GM21576 (cell line): Measurements from ENCODE around the gene P3H2.
A peak's percentile ranks its signal among the peaks of the same experiment; 100 is the strongest.
"Not testable (repeated sequence)": the region's sequence is repeated elsewhere in the genome, so short reads cannot be mapped to it uniquely, and the experiment has no call there.

Source experiments
- ATAC-seq: cut with Tn5 transposase; IDR thresholded peaks from one replicate; pipeline ENCODE4 v1.9.1; 2021; ENCODE audit warnings: mild to moderate bottlenecking, moderate library complexity; ENCODE audit not compliant: unreplicated experiment

Gene P3H2

DNA sequence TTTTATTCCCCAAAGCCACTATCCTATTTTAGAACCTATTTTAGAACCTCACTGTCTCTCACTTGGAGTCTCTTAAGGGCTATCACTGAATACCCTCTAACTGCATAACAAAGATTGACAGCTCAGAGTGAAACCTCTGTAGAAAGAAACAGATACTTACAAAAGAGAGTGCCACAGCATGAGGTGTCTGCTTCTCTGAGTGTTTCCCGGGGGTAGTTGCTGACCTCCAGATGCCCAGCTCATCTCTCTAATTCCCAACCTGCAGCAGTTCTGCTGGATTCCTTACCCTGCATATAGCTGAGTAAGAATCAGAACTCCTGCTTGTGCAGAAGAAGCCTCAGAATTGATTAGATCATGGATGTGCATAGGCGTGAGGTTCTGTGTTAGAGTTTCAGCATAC lies 34.5 kb downstream of the P3H2 start:
- peak; percentile 63 for ATAC-seq

DNA sequence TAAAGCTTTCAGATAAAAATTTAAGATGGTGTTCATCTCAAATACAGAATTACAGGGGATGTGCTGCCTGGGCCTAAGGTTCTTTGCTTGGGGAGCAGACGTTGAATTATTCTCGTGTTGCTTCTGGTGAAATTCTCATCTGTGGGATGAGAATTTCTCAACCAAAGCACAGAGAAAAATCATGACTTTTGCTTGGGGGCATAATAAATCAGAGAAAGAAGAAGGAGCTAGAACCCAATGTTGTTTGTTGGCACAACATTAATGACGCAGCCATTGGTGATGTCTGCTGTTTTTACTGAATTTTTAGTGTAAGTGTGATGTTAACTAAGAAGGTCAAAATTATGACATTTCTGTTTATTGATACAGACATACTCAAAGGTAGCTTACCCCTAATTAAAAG lies 35.7 kb downstream of the P3H2 start:
- no peak for ATAC-seq

DNA sequence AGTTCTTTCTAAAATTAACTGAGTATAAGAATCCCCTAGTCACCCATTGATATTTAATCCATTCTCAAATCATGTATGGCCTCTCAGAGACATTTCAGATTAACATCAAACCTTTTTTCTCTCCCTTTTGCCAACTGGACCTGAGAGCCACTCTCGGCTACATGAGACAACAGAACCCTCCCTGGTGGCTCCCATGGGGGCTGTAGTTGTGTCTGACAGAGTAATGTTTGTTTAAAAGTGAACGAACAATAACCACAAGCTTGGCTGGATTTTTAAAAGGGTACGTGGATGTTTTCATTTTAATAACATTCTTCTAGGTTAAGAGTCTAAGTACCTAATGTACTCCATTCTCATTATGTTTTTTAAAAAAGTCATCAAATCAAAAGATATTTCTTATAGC lies 37.1 kb downstream of the P3H2 start:
- ATAC-seq: no peak

DNA sequence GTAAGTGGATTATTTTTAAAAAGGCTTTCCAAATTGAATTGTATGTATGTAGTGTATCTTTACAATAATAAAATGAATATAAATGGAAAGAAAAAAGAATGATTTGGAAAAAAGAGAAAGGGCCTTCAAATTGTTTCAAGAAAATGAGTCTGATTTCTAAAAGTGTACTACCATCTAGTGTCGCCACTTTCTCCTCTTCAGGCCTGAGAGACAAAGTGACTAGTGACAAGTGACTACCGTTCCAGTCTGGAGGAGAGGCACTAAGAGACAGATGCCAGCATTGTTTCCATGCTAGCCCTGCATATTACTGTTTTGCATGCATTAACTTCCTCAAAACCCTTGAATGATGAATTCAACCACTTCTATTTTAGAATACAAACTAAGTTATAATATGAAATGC lies 39.3 kb downstream of the P3H2 start:
- ATAC-seq: no peak

DNA sequence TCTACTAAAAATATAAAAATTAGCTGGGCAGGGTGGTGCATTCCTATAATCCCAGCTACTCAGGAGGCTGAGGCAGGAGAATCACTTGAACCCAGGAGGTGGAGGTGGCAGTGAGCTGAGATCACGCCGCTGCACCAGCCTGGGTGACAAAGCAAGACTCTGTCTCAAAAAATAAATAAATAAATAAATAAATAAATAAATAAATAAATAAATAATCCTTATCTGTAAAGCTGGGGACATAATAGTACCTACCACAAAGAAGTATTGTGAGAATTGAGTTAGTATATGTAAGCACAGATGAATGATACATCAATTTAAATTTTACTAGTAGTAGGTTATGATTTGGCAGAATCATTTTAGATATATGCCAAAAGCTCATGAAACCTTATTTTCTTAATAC lies 41.5 kb downstream of the P3H2 start:
- not testable (repeated sequence) for ATAC-seq

DNA sequence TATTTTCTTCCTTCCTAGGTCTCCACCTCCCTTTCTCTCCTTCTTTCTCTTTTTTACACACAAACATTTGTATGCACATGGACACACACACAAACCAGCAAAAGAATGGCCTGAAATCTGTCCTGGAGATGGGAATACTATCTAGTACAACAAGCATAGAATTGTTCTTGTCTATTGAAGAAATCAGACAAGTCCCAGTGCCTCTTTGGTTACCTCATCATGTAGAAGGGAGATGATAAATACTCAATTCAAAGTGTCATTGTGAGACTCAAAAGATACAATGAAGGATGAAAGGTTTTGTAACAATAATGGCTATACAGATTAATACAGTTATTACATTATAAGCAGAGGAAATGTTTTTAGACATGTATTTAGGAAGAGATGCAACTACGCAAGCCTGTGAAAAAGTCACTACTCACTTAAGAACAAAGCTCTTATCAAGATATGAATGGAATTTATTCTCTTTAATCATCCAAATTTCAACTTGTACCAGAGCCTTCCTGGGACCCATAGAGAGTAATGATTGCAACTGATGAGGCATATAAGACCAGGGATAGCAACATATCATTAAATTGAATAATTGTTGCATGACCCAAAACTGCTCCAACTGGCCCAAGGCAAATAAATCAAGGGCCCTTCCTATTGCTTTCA lies 43.2 kb downstream of the P3H2 start:
- ATAC-seq: no peak

DNA sequence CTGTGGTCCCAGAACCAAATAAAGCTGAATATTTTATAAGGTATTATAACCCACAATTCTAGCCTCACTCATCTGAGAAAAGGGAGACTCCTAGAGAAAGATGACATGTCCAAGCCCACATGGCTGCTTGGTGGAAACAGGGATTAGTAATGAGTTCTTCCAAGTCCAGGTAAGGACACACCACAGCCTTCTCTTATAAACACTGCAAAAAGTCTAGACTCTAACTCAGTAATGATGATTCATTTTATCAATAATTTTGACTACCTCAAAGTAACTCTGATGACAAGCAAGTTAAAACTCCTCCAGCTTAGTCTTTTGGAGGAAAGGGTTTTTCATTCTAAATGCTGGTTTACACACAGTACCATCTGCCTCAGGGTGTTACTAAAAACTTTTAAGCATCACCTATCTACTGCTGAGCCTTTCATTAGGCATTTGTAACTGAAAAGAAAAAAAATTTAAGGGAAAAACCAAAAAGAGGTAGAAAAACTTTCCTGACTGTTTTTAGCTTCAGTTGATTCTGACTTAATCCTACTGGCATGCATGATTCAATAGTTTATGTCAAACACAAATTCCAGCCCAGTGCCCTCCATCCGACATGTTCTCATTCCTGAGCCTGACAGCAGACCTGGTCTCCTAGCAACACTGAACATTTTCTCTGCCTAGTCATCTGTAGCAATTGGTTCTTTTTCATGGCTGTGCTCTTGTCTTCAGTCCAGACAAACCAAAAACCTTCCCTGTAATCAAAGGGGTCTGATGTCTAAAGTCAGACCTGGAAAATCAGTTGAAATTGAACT lies 43.9 kb downstream of the P3H2 start:
- no peak for ATAC-seq

DNA sequence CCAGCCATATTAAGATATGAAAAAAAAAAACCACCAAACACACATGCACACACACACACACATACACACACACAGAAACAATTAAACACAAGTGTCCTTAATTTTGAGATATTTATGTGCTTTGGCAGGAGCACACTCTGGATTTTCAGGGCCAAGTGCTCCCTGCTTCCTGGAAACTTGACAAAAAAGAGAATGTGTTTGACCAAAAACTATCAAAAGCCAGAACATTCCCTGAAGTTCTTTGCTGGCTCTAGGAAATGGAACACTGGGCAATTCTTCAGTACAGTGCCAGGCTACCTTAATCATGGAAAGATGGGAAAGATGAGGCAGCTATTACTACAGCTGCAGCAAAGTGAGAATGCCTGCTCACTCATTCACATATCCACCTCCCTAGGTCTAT lies 44.6 kb downstream of the P3H2 start:
- ATAC-seq: no peak

DNA sequence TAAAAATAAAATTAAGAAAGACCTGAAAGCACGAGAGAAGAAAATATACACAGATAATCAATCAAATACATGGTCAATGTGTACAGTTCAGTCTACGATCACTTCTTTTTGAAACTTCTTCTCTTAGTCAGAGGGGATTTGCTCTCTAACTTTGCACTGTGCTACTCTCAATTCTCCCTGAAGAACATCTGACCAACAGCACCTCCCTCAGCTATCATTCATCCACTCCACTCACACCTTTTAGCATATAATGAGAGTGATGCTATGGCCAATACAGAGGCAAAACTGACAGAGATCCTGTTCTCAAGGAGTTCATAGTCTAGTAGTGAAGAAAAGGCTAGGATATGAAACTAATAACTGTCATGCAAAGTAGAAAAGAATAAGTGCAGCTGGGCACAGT lies 45.9 kb downstream of the P3H2 start:
- no peak for ATAC-seq

DNA sequence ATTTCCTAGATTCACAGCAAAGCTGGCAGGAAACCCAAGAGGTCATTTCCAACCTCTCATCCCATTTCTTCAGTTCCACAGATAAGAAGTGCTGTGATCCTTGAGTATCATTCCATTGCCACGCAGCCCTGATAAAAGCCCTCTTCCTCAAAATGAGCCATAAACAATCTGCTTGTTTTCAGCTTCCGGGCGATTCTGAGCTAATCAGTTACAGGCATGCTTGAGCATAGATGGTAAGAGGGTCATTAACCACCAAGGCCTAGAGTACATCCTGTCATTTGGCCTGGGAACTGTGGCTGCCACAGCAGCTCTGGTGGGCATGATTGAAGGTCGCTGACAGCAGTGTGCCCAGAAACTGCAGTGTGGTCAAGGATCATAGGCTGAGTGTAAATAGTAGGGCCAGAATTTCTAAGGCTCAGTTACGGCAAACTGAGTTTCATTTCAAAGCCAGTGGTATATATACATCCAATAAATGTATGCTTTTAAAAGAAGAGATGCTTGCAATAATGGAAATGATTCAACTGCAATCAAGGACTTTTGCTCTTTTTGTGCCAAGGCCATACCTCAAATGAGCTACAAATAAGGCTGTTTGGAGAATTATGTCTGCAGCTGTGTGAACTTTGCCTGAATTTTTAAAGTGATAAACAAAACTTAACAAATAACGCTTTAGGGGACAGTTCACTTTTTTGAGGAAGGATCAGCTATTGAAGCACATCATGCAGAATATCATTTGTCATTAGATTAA lies 47.3 kb downstream of the P3H2 start:
- peak; percentile 69 for ATAC-seq

DNA sequence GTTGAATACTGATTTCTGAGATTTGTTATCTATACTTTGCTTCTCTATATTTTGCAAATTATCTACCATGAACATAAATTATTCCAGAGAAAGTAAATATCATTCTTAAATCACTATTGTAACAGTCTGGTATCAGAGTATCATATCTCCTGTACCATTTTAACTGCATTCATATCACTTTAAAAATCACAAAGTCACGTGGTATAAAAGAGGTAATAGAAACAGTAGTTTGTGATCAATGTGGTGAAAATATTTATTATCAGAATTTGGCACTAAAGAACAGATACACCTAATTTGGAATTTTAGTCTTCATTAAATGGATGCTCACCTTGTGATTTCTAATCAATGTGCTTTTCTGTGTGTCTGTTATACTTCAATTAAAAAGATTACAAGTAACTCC lies 47.8 kb downstream of the P3H2 start:
- ATAC-seq: no peak

DNA sequence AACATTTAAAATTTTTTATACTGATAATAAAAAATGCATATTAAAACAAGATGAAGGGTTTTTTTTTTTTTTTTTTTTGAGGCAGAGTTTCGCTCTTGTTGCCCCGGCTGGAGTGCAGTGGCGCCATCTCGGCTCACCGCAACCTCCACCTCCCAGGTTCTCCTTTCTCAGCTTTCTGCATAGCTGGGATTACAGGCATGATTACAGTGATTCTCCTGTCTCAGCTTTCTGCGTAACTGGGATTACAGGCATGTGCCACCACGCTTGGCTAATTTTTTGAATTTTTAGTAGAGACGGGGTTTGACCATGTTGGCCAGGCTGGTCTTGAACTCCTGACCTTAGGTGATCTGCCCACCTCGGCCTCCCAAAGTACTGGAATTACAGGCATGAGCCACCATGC lies 48.8 kb downstream of the P3H2 start:
- not testable (repeated sequence) for ATAC-seq

DNA sequence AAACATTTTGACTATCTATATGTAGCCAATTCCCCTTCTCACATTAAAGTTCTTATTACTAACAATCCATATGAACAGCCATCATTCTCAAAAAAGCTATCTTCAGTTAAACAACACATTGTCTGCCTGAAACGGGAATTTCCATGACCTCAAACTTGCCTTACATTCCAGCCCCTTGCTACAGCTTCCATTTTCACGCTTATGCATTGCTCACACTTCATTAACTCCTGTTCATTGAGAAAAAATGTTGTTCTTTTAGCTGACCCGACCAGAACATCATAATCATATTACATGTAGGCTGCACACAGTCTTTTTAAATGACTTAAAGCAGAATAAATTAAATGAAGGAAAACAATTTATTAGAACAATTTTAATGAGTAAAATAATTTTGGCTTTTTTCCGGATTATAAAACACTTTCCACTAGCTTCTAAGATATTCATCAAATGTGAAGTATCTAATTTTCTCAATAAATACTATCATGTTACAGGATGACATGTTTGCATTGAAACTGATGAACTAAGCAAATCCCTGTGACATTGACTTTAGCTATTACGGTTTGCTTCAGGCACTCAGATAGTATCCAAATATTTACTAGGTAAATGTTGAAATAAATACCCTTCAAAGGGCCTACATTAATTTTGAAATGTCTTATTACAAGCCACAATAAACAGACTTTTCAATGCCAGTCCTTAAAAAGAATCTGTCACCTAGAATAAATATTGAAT lies 49.9 kb downstream of the P3H2 start:
- ATAC-seq: no peak

DNA sequence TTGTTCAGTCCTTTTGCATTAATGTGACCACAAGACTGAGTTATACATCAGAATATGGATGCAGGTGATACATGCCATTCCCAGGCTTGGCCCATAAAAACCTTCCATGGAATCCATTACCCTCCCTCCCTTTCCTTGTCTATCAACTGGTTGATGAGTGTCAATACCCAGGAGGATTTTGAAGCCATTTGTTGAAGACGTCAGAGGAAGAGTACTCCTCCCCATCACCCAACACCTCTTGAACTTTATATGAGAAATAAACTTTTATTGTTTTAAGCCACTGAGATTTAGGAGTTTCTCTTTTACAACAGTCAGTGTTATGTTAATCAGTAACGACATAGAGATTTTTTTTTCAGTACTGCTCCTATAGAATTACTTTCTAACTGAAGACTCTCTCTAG lies 55.5 kb downstream of the P3H2 start:
- no peak for ATAC-seq

DNA sequence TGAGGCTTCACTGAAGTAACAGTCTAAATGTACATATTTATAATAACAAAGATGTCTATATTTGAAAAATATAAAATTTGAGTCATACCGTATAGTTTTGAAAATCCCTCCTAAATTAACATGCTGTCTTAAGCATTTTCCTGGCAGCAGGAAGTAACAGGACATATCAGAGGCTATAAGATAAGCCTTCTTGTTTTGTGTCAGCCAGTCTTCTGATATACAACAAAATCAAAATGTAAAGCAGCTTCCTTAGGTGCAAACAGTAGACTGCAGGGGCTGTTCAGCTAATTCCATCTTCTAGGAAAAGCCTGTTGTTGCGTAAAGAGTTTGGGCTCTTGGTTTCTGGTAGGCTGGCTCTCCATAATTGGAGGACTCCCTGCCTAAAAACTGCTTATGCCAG lies 56.0 kb downstream of the P3H2 start:
- no peak for ATAC-seq

DNA sequence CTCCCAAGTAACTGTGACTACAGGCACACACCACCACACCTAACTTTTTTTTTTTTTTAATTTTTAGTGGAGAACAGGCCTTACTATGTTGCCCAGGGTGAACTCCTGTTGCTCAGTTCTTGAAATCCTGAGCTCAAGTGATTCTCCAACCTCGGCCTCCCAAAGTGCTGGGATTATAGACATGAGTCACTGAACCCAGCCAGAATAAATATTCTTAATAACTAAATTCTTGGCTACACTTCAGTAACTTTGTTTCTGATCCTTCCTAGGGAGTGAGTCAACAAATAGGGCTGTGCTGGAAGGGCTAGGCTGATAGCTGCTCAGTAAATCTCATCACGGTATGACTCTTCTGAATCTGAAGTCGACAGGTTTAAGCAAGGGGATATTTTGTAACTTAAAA lies 56.6 kb downstream of the P3H2 start:
- no peak for ATAC-seq

DNA sequence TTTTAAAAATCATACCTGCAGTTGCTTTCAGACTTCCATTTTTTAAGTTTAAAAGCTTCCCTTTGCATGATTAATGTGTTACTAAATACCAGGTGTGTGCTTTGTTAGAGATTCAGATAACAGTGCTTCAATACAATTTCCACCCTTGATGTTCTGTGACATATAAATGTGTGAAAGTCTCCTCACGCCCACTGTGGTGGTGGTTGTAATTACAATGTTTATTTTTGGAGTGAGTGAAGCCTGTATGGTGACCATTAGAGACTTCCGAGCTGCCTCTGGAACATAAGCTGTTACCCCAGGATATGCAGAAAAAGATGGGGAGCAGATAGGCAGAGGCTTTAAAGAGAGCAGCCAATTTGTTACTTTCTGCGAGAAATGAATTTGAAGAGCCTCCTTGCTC lies 57.2 kb downstream of the P3H2 start:
- ATAC-seq: no peak

DNA sequence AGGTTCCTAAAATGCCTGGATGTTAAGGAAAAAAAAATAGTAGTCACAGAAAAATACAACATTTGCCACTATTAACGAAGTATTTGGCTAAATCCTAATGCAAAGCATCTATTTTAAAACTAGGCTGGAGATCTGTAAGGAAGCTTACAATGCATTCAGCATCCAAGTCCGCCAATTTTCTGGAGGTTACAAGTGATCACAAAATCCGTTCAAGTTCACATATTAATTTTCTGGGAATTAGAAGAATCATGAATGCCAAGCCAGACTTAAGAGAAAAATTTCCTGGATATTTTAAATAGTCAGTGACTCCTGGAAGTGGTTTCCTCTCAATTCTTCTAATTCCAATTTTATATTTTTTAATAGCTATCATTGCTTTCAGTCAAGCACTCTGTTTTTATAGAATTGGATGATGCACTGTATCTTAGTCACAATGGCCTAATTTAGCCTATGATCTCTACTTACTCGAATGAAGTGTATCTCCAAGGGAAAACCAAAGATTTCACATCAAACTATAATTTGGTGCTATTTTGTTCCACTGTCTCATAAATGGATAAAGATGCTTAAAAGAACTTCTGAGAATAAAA lies 60.4 kb downstream of the P3H2 start:
- ATAC-seq: no peak

DNA sequence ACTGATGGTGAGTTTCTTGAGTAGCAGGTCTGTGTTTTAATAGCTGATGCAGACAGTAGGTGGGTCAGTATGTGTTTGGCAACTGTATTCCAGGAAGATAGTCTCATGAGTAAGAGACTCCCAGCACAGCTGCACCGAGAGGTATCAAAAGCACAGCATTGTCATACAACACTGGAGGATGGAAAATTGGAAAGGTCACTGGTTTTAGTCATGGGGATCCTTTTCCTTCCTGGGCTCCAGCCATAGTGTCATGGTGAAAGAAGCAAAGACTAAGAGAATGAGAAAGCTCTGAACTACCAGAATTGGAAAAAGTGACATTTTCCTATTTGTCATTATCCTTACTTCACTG lies 61.5 kb downstream of the P3H2 start:
- ATAC-seq: no peak

DNA sequence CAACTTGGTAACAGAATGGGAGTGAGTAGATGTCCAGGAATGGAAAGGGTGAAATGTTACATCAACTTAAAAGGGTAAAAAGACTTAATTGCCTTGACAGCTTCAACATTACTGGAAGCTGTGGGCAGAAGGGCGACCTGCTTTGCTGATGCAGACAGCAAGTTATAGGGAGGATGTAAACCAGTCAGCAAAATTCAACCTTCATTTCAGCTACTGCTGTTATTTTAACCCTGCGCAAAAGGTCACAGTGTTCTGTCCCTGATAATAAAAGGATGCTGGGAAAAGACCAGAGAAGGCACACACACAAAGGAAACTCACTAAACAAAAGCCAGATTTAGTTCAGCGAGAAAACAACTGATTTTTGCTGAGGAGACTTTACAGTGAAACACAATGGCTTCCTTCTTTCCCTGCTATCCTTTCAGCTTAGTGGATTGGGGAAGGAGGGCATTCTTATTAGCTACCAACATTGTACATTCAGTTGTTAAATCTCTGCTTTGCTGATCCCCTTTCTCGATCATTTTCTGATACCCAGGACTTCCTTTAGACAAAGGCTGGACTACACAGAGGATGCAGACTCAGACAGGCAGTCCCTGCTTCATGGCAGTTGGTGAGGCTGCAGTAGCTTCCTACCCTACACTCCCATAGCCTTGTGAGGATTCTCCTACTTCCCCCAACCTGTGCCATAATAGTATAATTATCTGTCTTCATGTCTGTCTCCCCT lies 62.0 kb downstream of the P3H2 start:
- no peak for ATAC-seq
